GM23338 (cell line): ENCODE measurements around the gene ENTREP3.

ENCODE experiments used
- CREB1 ChIP-seq: fragments of 250-450 bp; sonication (Bioruptor Pico); IDR thresholded peaks from 2 replicates; pipeline ENCODE4 v1.5.0; 2020; ENCODE audit warnings: low read depth, mild to moderate bottlenecking, moderate library complexity
- CTCF ChIP-seq, 2 experiments: fragments of 200-600 bp in 1 of 2; sonication (generic) in 1 of 2; conservative IDR thresholded peaks; 2 replicates each; pipeline versions ENCODE4 v1.5.1 to v1.6.1; 2016 to 2017; ENCODE audit warnings: antibody characterized with exemption in 2 of 2, low read depth in 2 of 2, mild to moderate bottlenecking in 2 of 2, moderate library complexity in 1 of 2
- EZH2 ChIP-seq: fragments of 200-600 bp; sonication (generic); IDR thresholded peaks from one replicate; pipeline ENCODE4 v1.8.0; 2017; ENCODE audit warnings: antibody characterized with exemption, mild to moderate bottlenecking, low read depth; ENCODE audit not compliant: unreplicated experiment
- EZH2phosphoT487 ChIP-seq: fragments of 200-600 bp; sonication (generic); IDR thresholded peaks from one replicate; pipeline ENCODE4 v1.8.1; 2018; ENCODE audit warnings: antibody characterized with exemption; ENCODE audit not compliant: unreplicated experiment
- JUNB ChIP-seq: IDR thresholded peaks from one replicate; pipeline ENCODE4 v1.6.1; 2016; ENCODE audit warnings: antibody characterized with exemption; ENCODE audit not compliant: unreplicated experiment
- POLR2AphosphoS5 ChIP-seq: IDR thresholded peaks from 2 replicates; pipeline ENCODE4 v1.6.1; 2016; ENCODE audit warnings: antibody characterized with exemption, low read depth
- REST ChIP-seq: IDR thresholded peaks from one replicate; pipeline ENCODE4 v1.6.1; 2018; ENCODE audit warnings: antibody characterized with exemption; ENCODE audit not compliant: unreplicated experiment
- STAT1 ChIP-seq: IDR thresholded peaks from one replicate; pipeline ENCODE4 v1.6.1; 2016; ENCODE audit warnings: antibody characterized with exemption; ENCODE audit not compliant: unreplicated experiment
- ZNF114 ChIP-seq: fragments of 250-450 bp; sonication (Bioruptor Pico); IDR thresholded peaks from 2 replicates; pipeline ENCODE4 v1.5.0; 2020; ENCODE audit warnings: mild to moderate bottlenecking, moderate library complexity

DNA sequence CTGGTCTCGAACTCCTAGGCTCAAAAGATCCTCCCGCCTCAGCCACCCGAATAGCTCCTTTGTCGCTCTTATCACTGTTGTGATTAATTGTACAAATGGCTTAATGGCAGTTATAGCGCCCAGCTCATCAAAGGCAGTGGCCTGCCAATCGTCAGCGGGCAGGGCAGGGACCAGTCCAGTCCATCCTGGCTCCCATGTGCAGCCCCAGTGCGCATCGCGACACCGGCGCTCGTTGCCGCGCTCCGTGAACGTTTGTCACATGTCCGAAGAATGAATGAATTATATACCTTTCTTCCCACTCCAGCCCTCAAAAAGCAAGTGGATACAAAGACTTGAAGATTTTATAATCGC lies 28.4 kb downstream of the ENTREP3 start:
- no peak for TF ChIP-seq EZH2
- no peak for TF ChIP-seq POLR2AphosphoS5
- TF ChIP-seq CTCF (conservative IDR thresholded peaks at IDR 0.05; ENCODE audit: low read depth in 2 of 2), result peak in 1 of 2 experiments; percentile 26; a peak in 1 of 4 replicates
- no peak for TF ChIP-seq EZH2phosphoT487
- no peak for TF ChIP-seq JUNB
- no peak for TF ChIP-seq REST
- no peak for TF ChIP-seq CREB1 (CRISPR knock-in tag)
- TF ChIP-seq ZNF114 (CRISPR knock-in tag), result no peak
- no peak for TF ChIP-seq STAT1
